ENCODE data around the gene ATXN2.

The ATXN2 gene

GRCh38 chr12:111448266-111448830 is 150.8 kb downstream of the ATXN2 start:
- Mint-ChIP-seq H3K27me3 (no peaks in the 10 kb centered on the region), H3K4me3 (no peak overlapping the region), H3K9me3 (no peaks in the 10 kb centered on the region), H3K36me3 (ENCODE audit: insufficient read depth) (peaks cover 48% of the 10 kb centered on the region), H3K27ac (ENCODE audit: low read depth) (peak overlapping the region; percentile 82), H3K4me1 (peaks cover 64% of the 10 kb centered on the region)
- DNase-seq (ENCODE audit: low spot score in 2 of 2) = peak; percentile 5 to 11
- ATAC-seq (replicated peaks; ENCODE audit: extremely low read depth, poor library complexity, severe bottlenecking) = no peak

DNA sequence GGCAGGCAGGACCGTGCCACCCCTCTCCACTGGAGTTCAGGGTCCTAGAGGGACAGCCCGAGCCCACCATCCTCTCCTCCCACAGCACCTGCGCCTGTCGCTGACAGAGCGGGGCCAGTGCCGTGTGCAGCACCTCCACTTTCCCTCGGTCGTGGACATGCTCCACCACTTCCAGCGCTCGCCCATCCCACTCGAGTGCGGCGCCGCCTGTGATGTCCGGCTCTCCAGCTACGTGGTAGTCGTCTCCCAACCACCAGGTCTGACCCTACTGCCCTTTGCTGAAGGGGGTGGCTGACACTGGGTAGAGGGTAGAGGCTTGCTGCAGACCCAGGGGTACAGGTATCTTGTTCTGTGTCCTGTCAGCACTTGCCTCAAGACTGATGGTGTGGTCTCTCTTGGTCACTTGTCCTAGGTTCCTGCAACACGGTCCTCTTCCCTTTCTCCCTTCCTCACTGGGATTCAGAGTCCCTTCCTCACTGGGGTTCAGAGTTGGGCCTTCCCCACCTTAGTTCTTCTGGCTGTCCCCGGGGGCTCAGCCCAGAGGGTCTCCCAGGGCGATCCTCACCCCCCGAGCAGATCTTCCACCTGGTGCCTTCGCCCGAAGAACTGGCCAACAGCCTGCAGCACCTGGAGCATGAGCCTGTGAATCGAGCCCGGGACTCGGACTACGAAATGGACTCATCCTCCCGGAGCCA is 151.4 kb downstream of the ATXN2 start:
- Mint-ChIP-seq H3K4me3 (no peak overlapping the region), H3K36me3 (ENCODE audit: insufficient read depth) (peaks cover 45% of the 10 kb centered on the region), H3K27ac (ENCODE audit: low read depth) (peak overlapping the region; percentile 82), H3K4me1 (peaks cover 70% of the 10 kb centered on the region), H3K9me3 (no peaks in the 10 kb centered on the region), H3K27me3 (no peaks in the 10 kb centered on the region)
- ATAC-seq (replicated peaks; ENCODE audit: extremely low read depth, poor library complexity, severe bottlenecking) = no peak
- peak; percentile 8 to 9 for DNase-seq (ENCODE audit: low spot score in 2 of 2)

GRCh38 chr12:111446631-111447570 is 152.2 kb downstream of the ATXN2 start:
- peaks cover 72% of the 10 kb centered on the region for H3K4me1 Mint-ChIP-seq
- no peak overlapping the region for H3K4me3 Mint-ChIP-seq
- H3K36me3 Mint-ChIP-seq (ENCODE audit: insufficient read depth) = peaks cover 46% of the 10 kb centered on the region

GRCh38 chr12:111445726-111446581 is 153.2 kb downstream of the ATXN2 start:
- Mint-ChIP-seq H3K4me3 (peak overlapping the region; percentile 77), H3K36me3 (ENCODE audit: insufficient read depth) (peaks cover 45% of the 10 kb centered on the region), H3K27me3 (no peaks in the 10 kb centered on the region), H3K4me1 (peaks cover 66% of the 10 kb centered on the region), H3K9me3 (no peaks in the 10 kb centered on the region), H3K27ac (ENCODE audit: low read depth) (peak overlapping the region; percentile 87)
- DNase-seq (ENCODE audit: low spot score in 2 of 2) (peak; percentile 6 to 12), ATAC-seq (replicated peaks; ENCODE audit: extremely low read depth, poor library complexity, severe bottlenecking) (no peak)

More at GRCh38 chr12:111446631-111447570, 152.2 kb downstream of the ATXN2 start:
- peak in 1 of 2 donors; percentile 7 for DNase-seq (ENCODE audit: low spot score in 2 of 2)
- peak overlapping the region; percentile 87 for H3K27ac Mint-ChIP-seq (ENCODE audit: low read depth)
- H3K9me3 Mint-ChIP-seq = no peaks in the 10 kb centered on the region
- ATAC-seq (replicated peaks; ENCODE audit: extremely low read depth, poor library complexity, severe bottlenecking) = no peak
- H3K27me3 Mint-ChIP-seq = no peaks in the 10 kb centered on the region

DNA sequence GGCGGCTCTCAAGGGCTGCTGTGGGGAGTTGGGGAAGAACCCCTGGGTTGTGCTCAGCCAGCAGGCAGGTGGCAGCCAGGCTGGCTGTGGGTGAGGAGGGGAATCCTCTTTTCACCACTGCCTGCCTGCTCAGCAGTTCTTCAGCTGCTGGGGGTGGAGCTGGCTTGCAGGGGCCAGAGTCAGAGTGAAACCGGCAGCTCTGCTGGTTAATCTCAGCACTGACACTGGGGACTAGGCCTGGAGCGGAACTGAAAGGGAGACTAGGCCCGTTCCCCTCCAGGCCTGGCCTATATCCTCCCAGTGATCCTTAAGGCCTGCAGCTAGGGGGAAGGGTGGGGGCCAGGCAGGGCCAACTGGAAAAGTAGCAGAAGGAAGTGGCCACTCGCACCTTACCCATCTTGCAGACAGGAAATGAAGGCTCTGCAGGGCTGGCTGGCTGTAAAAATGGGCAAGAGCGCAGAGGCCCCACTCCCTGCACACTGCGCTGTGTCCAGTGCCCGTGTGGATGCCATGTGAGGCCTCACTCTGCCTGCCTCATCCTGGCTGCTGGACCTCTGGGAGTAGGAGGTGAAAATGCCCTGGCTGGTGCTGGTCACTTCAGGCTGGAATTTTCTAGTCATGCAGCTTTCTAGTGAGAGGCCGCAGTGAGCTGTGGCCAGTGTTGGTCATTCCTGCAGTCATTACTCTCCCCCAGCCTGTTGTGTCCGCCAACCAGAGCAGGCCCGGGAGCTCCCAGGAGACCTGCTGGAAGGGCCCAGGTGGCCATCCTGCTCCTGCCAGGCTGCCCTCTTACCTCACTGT is 154.0 kb downstream of the ATXN2 start:
- peak; percentile 98 for ATAC-seq (replicated peaks; ENCODE audit: extremely low read depth, poor library complexity, severe bottlenecking)
- H3K36me3 Mint-ChIP-seq (ENCODE audit: insufficient read depth) = peaks cover 41% of the 10 kb centered on the region
- DNase-seq (ENCODE audit: low spot score in 2 of 2) = peak; percentile 57 to 86

DNA sequence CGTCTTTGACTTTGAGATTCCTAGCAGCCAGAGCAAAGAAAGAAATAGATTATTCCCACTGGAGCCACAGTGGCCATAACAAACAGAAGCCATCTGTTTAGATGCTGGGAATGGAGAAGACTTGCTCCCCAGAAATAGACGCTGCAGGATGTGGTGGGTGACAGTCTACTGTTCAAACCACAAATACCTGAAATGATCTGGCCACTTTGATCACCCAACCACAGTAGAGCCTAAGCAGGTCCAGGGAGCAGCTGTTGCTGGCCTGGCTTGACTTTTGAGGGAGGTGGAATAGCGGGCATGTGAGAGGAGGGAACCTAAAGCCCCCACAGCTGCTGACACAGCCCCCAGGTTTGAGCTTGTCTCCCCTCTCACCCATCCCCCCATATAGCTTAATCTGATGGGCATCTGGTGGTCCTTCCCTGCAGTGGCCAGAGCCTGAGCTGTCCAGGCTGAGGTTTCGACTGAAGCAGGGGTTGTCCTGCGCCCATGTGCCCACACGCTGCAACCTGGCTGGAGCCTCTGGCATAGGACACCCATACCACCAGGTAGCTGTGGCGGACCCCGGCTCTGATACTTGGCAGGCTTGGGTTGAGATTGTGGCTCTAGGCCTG is 154.7 kb downstream of the ATXN2 start:
- ATAC-seq (replicated peaks; ENCODE audit: extremely low read depth, poor library complexity, severe bottlenecking) (no peak), DNase-seq (ENCODE audit: low spot score in 2 of 2) (peak in 1 of 2 donors; percentile 11)
- peaks cover 36% of the 10 kb centered on the region for H3K36me3 Mint-ChIP-seq (ENCODE audit: insufficient read depth)

More for the DNA sequence above, 154.0 kb downstream of the ATXN2 start:
- Mint-ChIP-seq H3K27ac (ENCODE audit: low read depth) (peak overlapping the region; percentile 87), H3K4me3 (peak overlapping the region; percentile 77), H3K4me1 (peaks cover 67% of the 10 kb centered on the region), H3K27me3 (no peaks in the 10 kb centered on the region), H3K9me3 (no peaks in the 10 kb centered on the region)

DNA sequence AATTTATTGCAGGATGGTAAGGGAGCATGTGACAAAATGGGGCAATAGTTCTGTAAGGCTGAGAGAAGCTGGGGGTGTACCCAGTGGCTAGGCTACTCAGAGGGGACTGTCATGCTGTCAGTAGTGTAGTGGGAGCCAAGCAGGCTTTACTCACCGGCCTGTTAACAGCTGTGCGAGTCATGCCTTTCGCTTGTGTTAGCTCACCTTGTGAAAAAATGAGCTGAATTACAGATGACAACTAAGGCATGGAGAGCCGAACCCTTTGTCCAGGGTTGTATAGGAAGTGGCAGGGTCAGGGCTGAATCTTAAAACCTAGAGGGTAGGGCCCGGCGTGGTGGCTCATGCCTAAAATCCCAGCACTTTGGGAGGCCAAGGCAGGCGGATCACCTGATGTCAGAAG is 155.5 kb downstream of the ATXN2 start:
- H3K4me3 Mint-ChIP-seq = peak overlapping the region; percentile 77
- H3K36me3 Mint-ChIP-seq (ENCODE audit: insufficient read depth) = peaks cover 31% of the 10 kb centered on the region
- peaks cover 67% of the 10 kb centered on the region for H3K4me1 Mint-ChIP-seq
- no peaks in the 10 kb centered on the region for H3K9me3 Mint-ChIP-seq
- no peaks in the 10 kb centered on the region for H3K27me3 Mint-ChIP-seq
- no peak for ATAC-seq (replicated peaks; ENCODE audit: extremely low read depth, poor library complexity, severe bottlenecking)
- peak overlapping the region; percentile 87 for H3K27ac Mint-ChIP-seq (ENCODE audit: low read depth)
- DNase-seq (ENCODE audit: low spot score in 2 of 2) = no peak

More for the DNA sequence above, 154.7 kb downstream of the ATXN2 start:
- Mint-ChIP-seq H3K27me3 (no peaks in the 10 kb centered on the region), H3K4me3 (peak overlapping the region; percentile 77), H3K27ac (ENCODE audit: low read depth) (peak overlapping the region; percentile 87), H3K4me1 (peaks cover 70% of the 10 kb centered on the region), H3K9me3 (no peaks in the 10 kb centered on the region)

DNA sequence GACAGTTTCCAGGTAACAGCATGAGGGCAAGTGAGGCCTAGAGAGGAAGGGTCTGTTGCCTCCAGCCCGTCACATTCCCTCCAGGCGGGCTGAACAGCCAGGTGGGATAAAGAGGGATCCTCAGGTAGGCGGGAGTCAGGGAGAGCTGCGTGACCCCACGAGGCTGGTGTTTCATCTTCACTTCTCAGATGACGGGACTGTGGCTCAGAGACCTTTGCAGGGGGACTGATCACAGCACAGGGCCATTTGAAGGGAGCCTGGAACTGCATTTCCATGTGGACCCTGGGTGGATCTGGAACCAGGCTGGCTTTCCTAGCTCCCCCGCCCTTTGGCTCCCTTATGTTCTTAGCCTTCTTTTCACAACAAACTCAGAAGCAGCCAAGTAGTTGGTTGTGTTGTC is 156.0 kb downstream of the ATXN2 start:
- Mint-ChIP-seq H3K27ac (ENCODE audit: low read depth) (peak overlapping the region; percentile 87), H3K27me3 (no peaks in the 10 kb centered on the region), H3K9me3 (no peaks in the 10 kb centered on the region), H3K4me1 (peaks cover 70% of the 10 kb centered on the region), H3K4me3 (peak overlapping the region; percentile 64), H3K36me3 (ENCODE audit: insufficient read depth) (peaks cover 32% of the 10 kb centered on the region)
- no peak for ATAC-seq (replicated peaks; ENCODE audit: extremely low read depth, poor library complexity, severe bottlenecking)
- DNase-seq (ENCODE audit: low spot score in 2 of 2) = no peak

- ATAC-seq (replicated peaks; ENCODE audit: extremely low read depth, poor library complexity, severe bottlenecking) = no peak
- no peak for DNase-seq (ENCODE audit: low spot score in 2 of 2)
- Mint-ChIP-seq H3K4me1 (peaks cover 71% of the 10 kb centered on the region), H3K27me3 (no peaks in the 10 kb centered on the region), H3K36me3 (ENCODE audit: insufficient read depth) (peaks cover 30% of the 10 kb centered on the region), H3K9me3 (no peaks in the 10 kb centered on the region), H3K4me3 (peak overlapping the region; percentile 64), H3K27ac (ENCODE audit: low read depth) (peak overlapping the region; percentile 87)
These were observed 156.6 kb downstream of the ATXN2 start for GRCh38 chr12:111442301-111443045.

GRCh38 chr12:111441107-111441928 is 157.8 kb downstream of the ATXN2 start:
- ATAC-seq (replicated peaks; ENCODE audit: extremely low read depth, poor library complexity, severe bottlenecking) (no peak), DNase-seq (ENCODE audit: low spot score in 2 of 2) (no peak)
- H3K4me3 Mint-ChIP-seq = no peak overlapping the region
- H3K4me1 Mint-ChIP-seq = peaks cover 77% of the 10 kb centered on the region
- H3K27me3 Mint-ChIP-seq = no peaks in the 10 kb centered on the region
- peaks cover 27% of the 10 kb centered on the region for H3K36me3 Mint-ChIP-seq (ENCODE audit: insufficient read depth)
- H3K27ac Mint-ChIP-seq (ENCODE audit: low read depth) = peak overlapping the region; percentile 87
- H3K9me3 Mint-ChIP-seq = no peaks in the 10 kb centered on the region
